Measurements from ENCODE around the gene HBM. TPM values are rescaled to one million over a fixed set of nuclear protein-coding genes. Genes with fewer than 3 reads are reported as not detected.

Gene HBM, protein sequence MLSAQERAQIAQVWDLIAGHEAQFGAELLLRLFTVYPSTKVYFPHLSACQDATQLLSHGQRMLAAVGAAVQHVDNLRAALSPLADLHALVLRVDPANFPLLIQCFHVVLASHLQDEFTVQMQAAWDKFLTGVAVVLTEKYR
- total RNA-seq (2021) (not detected in 2 replicates), Bru-seq, nascent RNA (not detected), BruChase-seq, experiment 1, labeled RNA remaining after a 2-hour chase (not detected), BruChase-seq, experiment 2, labeled RNA remaining after a 6-hour chase (not detected)
- long read RNA-seq, result 0 reads

- TF ChIP-seq CTCF (conservative IDR thresholded peaks at IDR 0.05; ENCODE audit: low read depth, low read length), result no peak
- TF ChIP-seq EZH2 (IDR thresholded peaks at IDR 0.05; ENCODE audit: borderline replicate concordance, low read depth, low read length, poor library complexity, severe bottlenecking), result peak; percentile 25
- Histone ChIP-seq H3K4me1 (ENCODE audit: insufficient read depth, low read length, poor library complexity, severe bottlenecking) (peaks cover 22% of the 10 kb centered on the region), H3K27me3 (replicated peaks; ENCODE audit: insufficient read depth, low read depth, low read length, poor library complexity) (peaks cover 20% of the 10 kb centered on the region), H3K9me3 (ENCODE audit: low read depth, low read length, poor library complexity, severe bottlenecking) (no peaks in the 10 kb centered on the region), H3K4me3 (ENCODE audit: low read depth, low read length, poor library complexity, severe bottlenecking) (peak within 1 kb of the TSS; percentile 38), H3K36me3 (ENCODE audit: insufficient read depth, low read length, poor library complexity, severe bottlenecking) (no peaks in the 10 kb centered on the region), H3K27ac (ENCODE audit: low read depth, low read length, poor library complexity, severe bottlenecking) (no peak within 1 kb of the TSS)
- no TSS peak for BruUV-seq (replicated peaks)
- no peak for DNase-seq (ENCODE audit: low spot score)
- intact Hi-C loops (cut with micrococcal nuclease; ENCODE audit: unreplicated experiment), result no loop called here
- POLR2A ChIA-PET (ENCODE audit: low non-redundant PET), result no interaction called here
- CTCF ChIA-PET, result no interaction called here
Observed at GRCh38 chr16:165539-166374, at the start of gene HBM. Gene HBM (plus strand): TSS chr16:165978. CDS start chr16:165998, 20 bp downstream.

DNA sequence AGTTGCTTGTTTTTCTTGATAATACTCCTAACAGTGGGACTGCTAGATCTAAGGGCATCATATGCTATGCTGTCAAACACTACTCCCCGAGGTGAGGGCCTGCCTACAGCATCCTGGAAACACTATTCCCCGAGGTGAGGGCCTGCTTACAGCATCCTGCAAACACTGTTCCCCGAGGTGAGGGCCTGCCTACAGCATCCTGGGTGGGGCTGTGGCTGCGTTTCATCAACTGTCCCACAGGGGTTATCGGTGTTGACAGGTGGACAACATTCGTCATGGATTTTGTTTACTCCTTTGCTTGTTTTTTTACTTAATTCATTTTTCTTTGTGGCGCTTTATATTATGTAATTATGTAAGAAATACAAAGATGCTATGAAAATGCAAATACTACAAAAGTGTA lies 49.8 kb upstream of the HBM start:
- Histone ChIP-seq H3K27me3 (replicated peaks; ENCODE audit: insufficient read depth, low read depth, low read length, poor library complexity) (no peaks in the 10 kb centered on the region), H3K4me3 (ENCODE audit: low read depth, low read length, poor library complexity, severe bottlenecking) (no peak overlapping the region), H3K9me3 (ENCODE audit: low read depth, low read length, poor library complexity, severe bottlenecking) (no peaks in the 10 kb centered on the region), H3K27ac (ENCODE audit: low read depth, low read length, poor library complexity, severe bottlenecking) (no peak overlapping the region), H3K36me3 (ENCODE audit: insufficient read depth, low read length, poor library complexity, severe bottlenecking) (peaks cover 32% of the 10 kb centered on the region), H3K4me1 (ENCODE audit: insufficient read depth, low read length, poor library complexity, severe bottlenecking) (peaks cover 10% of the 10 kb centered on the region)
- no TSS peak for BruUV-seq (replicated peaks)
- intact Hi-C loops (cut with micrococcal nuclease; ENCODE audit: unreplicated experiment), result loop anchor here (2.0 kb wide), 1 partner anchor 65 kb away; the partner anchor contains the start of gene HBQ1
- no peak for DNase-seq (ENCODE audit: low spot score)
- POLR2A ChIA-PET (ENCODE audit: low non-redundant PET), result no interaction called here
- CTCF ChIA-PET, result no interaction called here
- TF ChIP-seq EZH2 (IDR thresholded peaks at IDR 0.05; ENCODE audit: borderline replicate concordance, low read depth, low read length, poor library complexity, severe bottlenecking) (no peak), CTCF (conservative IDR thresholded peaks at IDR 0.05; ENCODE audit: low read depth, low read length) (no peak)

DNA sequence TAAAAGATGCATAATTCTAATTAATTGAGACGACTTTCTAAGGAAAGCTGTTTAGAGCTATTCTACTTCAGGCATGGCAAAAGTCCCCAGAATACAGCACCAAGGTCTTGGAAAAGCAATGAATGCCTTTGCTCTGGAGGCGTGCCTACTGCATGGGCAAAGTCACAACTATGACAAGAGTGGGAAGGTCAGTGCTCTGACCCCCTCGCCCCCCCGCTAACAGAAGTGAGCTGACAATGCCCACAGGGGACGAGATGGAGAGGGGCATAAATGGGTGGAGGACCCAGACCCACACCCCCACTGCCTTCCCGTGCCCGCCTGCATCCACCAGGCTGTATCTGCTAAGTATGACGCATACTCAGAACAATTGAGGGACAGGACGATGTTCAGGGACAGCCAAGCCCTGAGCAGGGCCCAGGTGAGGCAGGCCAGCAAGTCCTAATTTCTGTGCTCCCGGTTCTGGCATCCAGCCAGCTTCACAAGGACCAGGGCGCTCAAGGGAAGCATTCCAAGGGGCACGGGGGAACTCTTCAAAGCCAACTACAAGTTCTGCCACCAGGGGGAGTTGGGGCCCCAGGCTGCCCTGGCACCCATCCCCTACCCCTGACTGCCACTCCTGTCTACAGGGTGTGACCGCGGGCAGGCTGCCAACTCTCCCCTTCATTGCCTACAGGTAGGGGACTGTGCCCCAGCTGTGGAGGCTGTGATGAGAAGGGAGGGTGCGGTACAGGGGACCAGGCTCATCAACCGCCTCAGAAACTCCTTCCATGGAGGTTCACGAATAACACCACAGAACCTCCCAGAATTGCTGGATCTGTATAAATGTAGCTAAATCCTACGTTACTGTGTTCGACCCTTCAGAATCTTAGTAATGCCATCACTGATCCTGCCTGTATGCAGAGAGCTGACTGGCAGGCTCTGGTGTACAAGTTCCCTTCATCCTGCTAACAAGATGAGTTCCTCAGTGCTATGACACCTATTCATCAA lies 48.1 kb upstream of the HBM start:
- TF ChIP-seq CTCF (conservative IDR thresholded peaks at IDR 0.05; ENCODE audit: low read depth, low read length), result peak; percentile 85
- TF ChIP-seq EZH2 (IDR thresholded peaks at IDR 0.05; ENCODE audit: borderline replicate concordance, low read depth, low read length, poor library complexity, severe bottlenecking), result no peak

More for the DNA sequence above, 48.1 kb upstream of the HBM start:
- H3K4me1 ChIP-seq (ENCODE audit: insufficient read depth, low read length, poor library complexity, severe bottlenecking), result peaks cover 10% of the 10 kb centered on the region
- no peaks in the 10 kb centered on the region for H3K9me3 ChIP-seq (ENCODE audit: low read depth, low read length, poor library complexity, severe bottlenecking)
- H3K27ac ChIP-seq (ENCODE audit: low read depth, low read length, poor library complexity, severe bottlenecking), result no peak overlapping the region
- POLR2A ChIA-PET (ENCODE audit: low non-redundant PET), result no interaction called here
- peaks cover 24% of the 10 kb centered on the region for H3K36me3 ChIP-seq (ENCODE audit: insufficient read depth, low read length, poor library complexity, severe bottlenecking)
- no peaks in the 10 kb centered on the region for H3K27me3 ChIP-seq (replicated peaks; ENCODE audit: insufficient read depth, low read depth, low read length, poor library complexity)
- CTCF ChIA-PET, result interaction anchor here (0.6 to 1.8 kb wide), 4 partner anchors 11 to 244 kb away, joined by 3 to 6 read pairs (median 6); partner anchors contain the start of gene HBQ1
- peak; percentile 83 for DNase-seq (ENCODE audit: low spot score)
- BruUV-seq (replicated peaks), result no TSS peak
- intact Hi-C loops (cut with micrococcal nuclease; ENCODE audit: unreplicated experiment), result loop anchor here (2.0 kb wide), 1 partner anchor 63 kb away; the partner anchor contains the start of gene HBQ1
- H3K4me3 ChIP-seq (ENCODE audit: low read depth, low read length, poor library complexity, severe bottlenecking), result no peak overlapping the region

Measured in A673 (cell line).